ENCODE data around the gene GNG8.

GRCh38 chr19:46634656-46635218 lies 1.3 kb downstream of the GNG8 start:
- TF ChIP-seq POLR2AphosphoS5 (IDR thresholded peaks at IDR 0.05): no peak
- TF ChIP-seq, protein P1, sequence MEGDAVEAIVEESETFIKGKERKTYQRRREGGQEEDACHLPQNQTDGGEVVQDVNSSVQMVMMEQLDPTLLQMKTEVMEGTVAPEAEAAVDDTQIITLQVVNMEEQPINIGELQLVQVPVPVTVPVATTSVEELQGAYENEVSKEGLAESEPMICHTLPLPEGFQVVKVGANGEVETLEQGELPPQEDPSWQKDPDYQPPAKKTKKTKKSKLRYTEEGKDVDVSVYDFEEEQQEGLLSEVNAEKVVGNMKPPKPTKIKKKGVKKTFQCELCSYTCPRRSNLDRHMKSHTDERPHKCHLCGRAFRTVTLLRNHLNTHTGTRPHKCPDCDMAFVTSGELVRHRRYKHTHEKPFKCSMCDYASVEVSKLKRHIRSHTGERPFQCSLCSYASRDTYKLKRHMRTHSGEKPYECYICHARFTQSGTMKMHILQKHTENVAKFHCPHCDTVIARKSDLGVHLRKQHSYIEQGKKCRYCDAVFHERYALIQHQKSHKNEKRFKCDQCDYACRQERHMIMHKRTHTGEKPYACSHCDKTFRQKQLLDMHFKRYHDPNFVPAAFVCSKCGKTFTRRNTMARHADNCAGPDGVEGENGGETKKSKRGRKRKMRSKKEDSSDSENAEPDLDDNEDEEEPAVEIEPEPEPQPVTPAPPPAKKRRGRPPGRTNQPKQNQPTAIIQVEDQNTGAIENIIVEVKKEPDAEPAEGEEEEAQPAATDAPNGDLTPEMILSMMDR (IDR thresholded peaks at IDR 0.05): no peak
- no peak for TF ChIP-seq EP300 (IDR thresholded peaks at IDR 0.05)
- TF ChIP-seq POLR2A (IDR thresholded peaks at IDR 0.05): no peak
